OCI-LY7 (cell line): ENCODE data around the gene MIP. TPM values are rescaled to one million over a fixed set of nuclear protein-coding genes. Genes with fewer than 3 reads are reported as not detected.

Experiments used
- BruUV-seq: library from RNA; stranded (reverse); fragments of 400-500 nt; replicated peaks from 2 replicates; lab custom pipeline; 2021; lab: Mats Ljungman, UMichigan
- CTCF ChIA-PET: fragments of 300-600 bp; sonication (Branson Sonifier 250); formaldehyde crosslinking; loops from one replicate; lab custom pipeline; 2022; ENCODE audit warnings: antibody characterized with exemption; ENCODE audit not compliant: unreplicated experiment; lab: Charles Lee
- POLR2A ChIA-PET: fragments of 300-600 bp; sonication (Branson Sonifier 250); formaldehyde crosslinking; loops from one replicate; lab custom pipeline; 2022; ENCODE audit warnings: antibody characterized with exemption; lab: Charles Lee
- DNase-seq: peaks from one replicate; pipeline ENCODE4 v3.0.0-alpha.2; 2015; ENCODE audit warnings: low spot score
- H2AFZ ChIP-seq: fragments of 200-600 bp; sonication (generic), shearing (Covaris generic); 2 replicates; pipeline ENCODE4 v1.6.1; 2014; ENCODE audit warnings: mild to moderate bottlenecking, antibody characterized with exemption, low read length, moderate library complexity
- H3K27ac ChIP-seq: fragments of 200-600 bp; sonication (generic); 2 replicates; pipeline ENCODE4 v1.5.1; 2014; ENCODE audit warnings: mixed run types, low read depth, mild to moderate bottlenecking, moderate library complexity, low read length, inconsistent platforms; ENCODE audit not compliant: poor library complexity, severe bottlenecking
- H3K36me3 ChIP-seq: fragments of 200-600 bp; sonication (generic); 2 replicates; pipeline ENCODE4 v1.6.1; 2014; ENCODE audit warnings: mild to moderate bottlenecking, antibody characterized with exemption, low read length, moderate library complexity, mixed read lengths; ENCODE audit not compliant: insufficient read depth
- H3K4me1 ChIP-seq: fragments of 200-600 bp; sonication (generic); 2 replicates; pipeline ENCODE4 v1.5.1; 2014; ENCODE audit warnings: mild to moderate bottlenecking, low read length; ENCODE audit not compliant: insufficient read depth, poor library complexity, severe bottlenecking
- H3K4me2 ChIP-seq: fragments of 200-600 bp; sonication (generic); 2 replicates; pipeline ENCODE4 v1.6.1; 2014; ENCODE audit warnings: mild to moderate bottlenecking, low read length
- H3K4me3 ChIP-seq: fragments of 200-600 bp; sonication (generic); 2 replicates; pipeline ENCODE4 v1.5.1; 2014; ENCODE audit warnings: mild to moderate bottlenecking, low read depth, low read length; ENCODE audit not compliant: poor library complexity, severe bottlenecking
- H3K79me2 ChIP-seq: fragments of 200-600 bp; sonication (generic); 2 replicates; pipeline ENCODE4 v1.6.1; 2016; ENCODE audit warnings: low read depth, mild to moderate bottlenecking, low read length, moderate library complexity, mixed read lengths; ENCODE audit not compliant: insufficient read depth
- H3K9me2 ChIP-seq: fragments of 200-600 bp; sonication (generic); 2 replicates; pipeline ENCODE4 v1.6.1; 2016; ENCODE audit warnings: mild to moderate bottlenecking, low read length, mixed read lengths; ENCODE audit not compliant: insufficient read depth
- H3K9me3 ChIP-seq: fragments of 200-600 bp; sonication (generic); 2 replicates; pipeline ENCODE4 v1.6.1; 2014; ENCODE audit warnings: mild to moderate bottlenecking, mixed run types, low read length, mixed read lengths
- H4K20me1 ChIP-seq: fragments of 200-600 bp; sonication (generic); 2 replicates; pipeline ENCODE4 v1.6.1; 2014; ENCODE audit warnings: mild to moderate bottlenecking, antibody characterized with exemption, low read length, moderate library complexity, mixed read lengths; ENCODE audit not compliant: insufficient read depth
- EZH2phosphoT487 ChIP-seq: fragments of 200-600 bp; sonication (generic); IDR thresholded peaks from 2 replicates; pipeline ENCODE4 v1.6.1; 2018; ENCODE audit warnings: low read depth, borderline replicate concordance, mild to moderate bottlenecking, mixed run types, antibody characterized with exemption, low read length, moderate library complexity, mixed read lengths
- intact Hi-C: fragments of 100-400 bp; cut with micrococcal nuclease; formaldehyde crosslinking; loops from one replicate; pipeline ENCODE4 v1.10.0; 2022; ENCODE audit not compliant: unreplicated experiment
- total RNA-seq, 2 experiments: library from RNA; depleted of rRNA in 1 of 2; stranded (reverse); fragments of >200 nt in 1 of 2; shearing (Covaris generic) in 1 of 2; gene quantifications; 2 replicates each; pipeline ENCODE4 v1.2.3, GENCODE V29; 2014 to 2022
- TF ChIP-seq, protein P1 (sequence below): fragments of 200-600 bp; sonication (generic); conservative IDR thresholded peaks from 2 replicates; pipeline ENCODE4 v1.5.1; 2014; ENCODE audit warnings: mild to moderate bottlenecking, antibody characterized with exemption, low read length, moderate library complexity, mixed read lengths

The MIP gene
- total RNA-seq, 2 experiments from 2014 or later = 0.57 TPM; not detected in 1

DNA sequence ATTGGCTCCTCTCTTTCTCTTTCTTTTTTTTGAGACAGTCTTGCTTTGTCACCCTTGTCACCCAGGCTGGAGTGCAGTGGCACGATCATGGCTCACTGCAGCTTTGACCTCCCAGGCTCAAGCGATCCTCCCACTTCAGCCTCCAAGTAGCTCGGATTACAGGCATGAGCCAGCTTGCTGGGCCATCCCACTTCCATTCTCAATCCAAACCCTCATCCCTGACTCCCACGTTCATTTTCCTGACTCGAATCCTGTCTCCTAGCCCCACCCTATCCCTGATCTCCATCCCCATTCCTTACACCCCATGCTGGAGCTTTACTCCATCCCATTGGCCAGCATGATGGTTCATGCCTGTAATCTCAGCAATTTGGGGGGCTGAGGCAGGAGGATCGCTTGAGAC is 21.7 kb upstream of the MIP start:
- Histone ChIP-seq H4K20me1 (no peaks in the 10 kb centered on the region), H3K36me3 (peaks cover 24% of the 10 kb centered on the region), H3K9me2 (no peaks in the 10 kb centered on the region), H3K4me2 (no peak overlapping the region), H3K4me1 (peaks cover 4% of the 10 kb centered on the region), H3K79me2 (peaks cover 3% of the 10 kb centered on the region; the same call in 1 of the 2 replicates), H3K4me3 (no peak overlapping the region), H2AFZ (no peak overlapping the region), H3K27ac (no peak overlapping the region), H3K9me3 (no peaks in the 10 kb centered on the region)
- intact Hi-C loops = no loop called here
- BruUV-seq = no TSS peak
- TF ChIP-seq EZH2phosphoT487 = no peak
- TF ChIP-seq, protein P1, sequence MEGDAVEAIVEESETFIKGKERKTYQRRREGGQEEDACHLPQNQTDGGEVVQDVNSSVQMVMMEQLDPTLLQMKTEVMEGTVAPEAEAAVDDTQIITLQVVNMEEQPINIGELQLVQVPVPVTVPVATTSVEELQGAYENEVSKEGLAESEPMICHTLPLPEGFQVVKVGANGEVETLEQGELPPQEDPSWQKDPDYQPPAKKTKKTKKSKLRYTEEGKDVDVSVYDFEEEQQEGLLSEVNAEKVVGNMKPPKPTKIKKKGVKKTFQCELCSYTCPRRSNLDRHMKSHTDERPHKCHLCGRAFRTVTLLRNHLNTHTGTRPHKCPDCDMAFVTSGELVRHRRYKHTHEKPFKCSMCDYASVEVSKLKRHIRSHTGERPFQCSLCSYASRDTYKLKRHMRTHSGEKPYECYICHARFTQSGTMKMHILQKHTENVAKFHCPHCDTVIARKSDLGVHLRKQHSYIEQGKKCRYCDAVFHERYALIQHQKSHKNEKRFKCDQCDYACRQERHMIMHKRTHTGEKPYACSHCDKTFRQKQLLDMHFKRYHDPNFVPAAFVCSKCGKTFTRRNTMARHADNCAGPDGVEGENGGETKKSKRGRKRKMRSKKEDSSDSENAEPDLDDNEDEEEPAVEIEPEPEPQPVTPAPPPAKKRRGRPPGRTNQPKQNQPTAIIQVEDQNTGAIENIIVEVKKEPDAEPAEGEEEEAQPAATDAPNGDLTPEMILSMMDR = no peak
- ChIA-PET POLR2A (no interaction called here), CTCF (no interaction called here)
- DNase-seq = no peak

DNA sequence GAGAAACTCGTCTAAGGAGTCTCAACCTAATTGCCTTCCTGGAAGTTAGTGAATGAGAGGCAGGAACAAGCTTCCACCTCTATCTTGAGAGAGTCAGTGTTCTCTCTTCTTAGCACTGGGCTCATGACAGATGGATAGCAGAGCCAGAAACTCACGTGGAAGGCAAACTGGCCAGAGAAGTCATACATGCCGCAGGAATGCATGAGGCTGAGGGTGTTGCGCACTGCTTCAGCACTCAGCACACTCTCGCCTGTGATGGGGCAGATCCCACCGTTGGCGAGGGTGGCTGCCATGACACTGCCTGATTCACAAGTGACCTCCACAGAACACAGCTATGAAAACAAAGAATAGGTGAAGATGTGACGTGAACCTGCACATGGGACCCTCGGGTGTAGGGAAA is 19.9 kb upstream of the MIP start:
- no TSS peak for BruUV-seq
- POLR2A ChIA-PET = interaction anchor here (0.6 kb wide), 2 partner anchors 95 to 286 kb away, joined by 3 to 4 read pairs; no protein-coding TSS in a partner anchor
- DNase-seq = no peak
- Histone ChIP-seq H3K79me2 (peaks cover 21% of the 10 kb centered on the region; the same call in 1 of the 2 replicates), H3K4me3 (no peak overlapping the region), H3K4me1 (peaks cover 12% of the 10 kb centered on the region), H3K36me3 (peaks cover 42% of the 10 kb centered on the region), H3K27ac (no peak overlapping the region), H3K9me3 (no peaks in the 10 kb centered on the region), H3K4me2 (no peak overlapping the region), H2AFZ (no peak overlapping the region), H3K9me2 (no peaks in the 10 kb centered on the region), H4K20me1 (no peaks in the 10 kb centered on the region)
- no peak for TF ChIP-seq EZH2phosphoT487
- TF ChIP-seq, protein P1 = no peak
- CTCF ChIA-PET = interaction anchor here (0.5 kb wide), 1 partner anchor 21 kb away, joined by 3 read pairs; no protein-coding TSS in a partner anchor
- intact Hi-C loops = no loop called here
